Stimulated activated CD4-positive, alpha-beta T cell treated with anti-CD3 and anti-CD28 coated beads, Interleukin-12 subunit alpha, Interleukin-12 subunit beta, amount 100 ng/mL, for 4 hours (primary cell): ENCODE results near the gene IAH1.
"Not testable (repeated sequence)": the region's sequence is repeated elsewhere in the genome, so short reads cannot be mapped to it uniquely, and the experiment has no call there.

Source experiments
- DNase-seq: peaks from one replicate; pipeline ENCODE4 v3.0.0-alpha.2; 2020

IAH1 gene

GRCh38 chr2:9473985-9474360 is 378 bp upstream of the IAH1 start:
- DNase-seq, result peak; percentile 56

GRCh38 chr2:9477914-9478313 is 3.6 kb downstream of the IAH1 start:
- no peak for DNase-seq

GRCh38 chr2:9478526-9478925 is 4.2 kb downstream of the IAH1 start:
- DNase-seq, result no peak

GRCh38 chr2:9480157-9480556 is 5.8 kb downstream of the IAH1 start:
- no peak for DNase-seq

- no peak for DNase-seq
Observed at GRCh38 chr2:9483107-9483506, 8.8 kb downstream of the IAH1 start.

- DNase-seq, result no peak
Observed at GRCh38 chr2:9484533-9484932, 10.2 kb downstream of the IAH1 start.

- no peak for DNase-seq
Observed at GRCh38 chr2:9488583-9489547, 14.5 kb downstream of the IAH1 start.

- no peak for DNase-seq
Observed at GRCh38 chr2:9490789-9491188, 16.4 kb downstream of the IAH1 start.

GRCh38 chr2:9492927-9493326 is 18.6 kb downstream of the IAH1 start:
- no peak for DNase-seq

- no peak for DNase-seq
Observed at GRCh38 chr2:9493478-9493877, 19.1 kb downstream of the IAH1 start.

- DNase-seq, result no peak
Observed at GRCh38 chr2:9494081-9494480, 19.7 kb downstream of the IAH1 start.

GRCh38 chr2:9497017-9497416 is 22.7 kb downstream of the IAH1 start:
- DNase-seq, result no peak

GRCh38 chr2:9498210-9498609 is 23.9 kb downstream of the IAH1 start:
- no peak for DNase-seq

GRCh38 chr2:9508931-9509330 is 34.6 kb downstream of the IAH1 start:
- no peak for DNase-seq

- not testable (repeated sequence) for DNase-seq
Observed at GRCh38 chr2:9513946-9514345, 39.6 kb downstream of the IAH1 start.

- DNase-seq, result no peak
Observed at GRCh38 chr2:9517118-9517782, 42.9 kb downstream of the IAH1 start.

GRCh38 chr2:9518163-9518562 is 43.8 kb downstream of the IAH1 start:
- no peak for DNase-seq

- DNase-seq, result no peak
Observed at GRCh38 chr2:9518780-9519179, 44.4 kb downstream of the IAH1 start.

GRCh38 chr2:9519250-9519649 is 44.9 kb downstream of the IAH1 start:
- no peak for DNase-seq

- DNase-seq, result no peak
Observed at GRCh38 chr2:9524291-9524690, 49.9 kb downstream of the IAH1 start.

GRCh38 chr2:9525266-9525665 is 50.9 kb downstream of the IAH1 start:
- DNase-seq, result no peak

- no peak for DNase-seq
Observed at GRCh38 chr2:9527995-9528787, 53.8 kb downstream of the IAH1 start.

- no peak for DNase-seq
Observed at GRCh38 chr2:9532421-9532820, 58.1 kb downstream of the IAH1 start.

GRCh38 chr2:9533663-9534062 is 59.3 kb downstream of the IAH1 start:
- no peak for DNase-seq
